Tibial nerve (tissue), 4 donors: ENCODE measurements around the gene STK10. TPM values are rescaled to one million over a fixed set of nuclear protein-coding genes. Genes with fewer than 3 reads are reported as not detected.
"Not testable (repeated sequence)": the region's sequence is repeated elsewhere in the genome, so short reads cannot be mapped to it uniquely, and the experiment has no call there.

Experiments
- DNase-seq, 2 donors: peaks; one replicate each; pipeline ENCODE4 v3.0.0-alpha.2; 2019; ENCODE audit warnings: low spot score in 2 of 2
- H3K27ac ChIP-seq, 4 donors: fragments of 200-600 bp; sonication (generic) in 3 of 4; one replicate each; pipeline ENCODE4 v1.5.1; 2017 to 2019; ENCODE audit warnings: mild to moderate bottlenecking in 1 of 4
- H3K27me3 ChIP-seq, 2 donors: fragments of 200-600 bp; sonication (generic) in 1 of 2; one replicate each; pipeline versions ENCODE4 v1.5.1 to v1.6.0; 2017 to 2019
- H3K36me3 ChIP-seq, 3 donors: fragments of 200-600 bp; sonication (generic); one replicate each; pipeline ENCODE4 v1.5.1; 2018 to 2019
- H3K4me1 ChIP-seq, 4 donors: fragments of 200-600 bp; sonication (generic) in 3 of 4; one replicate each; pipeline ENCODE4 v1.5.1; 2017 to 2019
- H3K4me3 ChIP-seq, 4 donors: fragments of 200-600 bp; sonication (generic) in 3 of 4; one replicate each; pipeline ENCODE4 v1.5.1; 2017 to 2019; ENCODE audit warnings: mild to moderate bottlenecking in 1 of 4, moderate library complexity in 1 of 4
- H3K9me3 ChIP-seq, 4 donors: fragments of 200-600 bp; sonication (generic) in 3 of 4; one replicate each; pipeline ENCODE4 v1.5.1; 2017 to 2019
- EP300 ChIP-seq, 2 donors: sonication (generic); formaldehyde crosslinking; IDR thresholded peaks; one replicate each; pipeline ENCODE4 v1.6.1; 2017; ENCODE audit warnings: antibody characterized with exemption in 2 of 2, mild to moderate bottlenecking in 1 of 2
- POLR2A ChIP-seq, 2 donors: fragments of 450-650 bp; IDR thresholded peaks; one replicate each; pipeline ENCODE4 v1.6.1; 2017; ENCODE audit warnings: antibody characterized with exemption in 2 of 2, mild to moderate bottlenecking in 2 of 2, moderate library complexity in 2 of 2
- WGBS, 2 donors: methylation state at CpG; one replicate each; pipeline ENCODE4 v1.1.5; 2018; 5-methylcytosine and 5-hydroxymethylcytosine counted together
- total RNA-seq, 4 donors: library from RNA; depleted of rRNA; stranded (reverse); fragments of >200 nt; gene quantifications; one replicate each; pipeline ENCODE4 v1.1.0, GENCODE V29; 2016
- TF ChIP-seq, protein P1 (sequence below), 5 experiments: fragments of 200-600 bp in 3 of 5; fragments of 450-650 bp in 2 of 5; sonication (generic) in 3 of 5; IDR thresholded peaks; one replicate each; pipeline ENCODE4 v1.5.1; 2016 to 2019; ENCODE audit warnings: antibody characterized with exemption in 5 of 5, mild to moderate bottlenecking in 3 of 5, moderate library complexity in 2 of 5

The STK10 gene
- total RNA-seq, 4 donors from 2014 or later: 35.4 to 75.6 (median 48.0) TPM

DNA sequence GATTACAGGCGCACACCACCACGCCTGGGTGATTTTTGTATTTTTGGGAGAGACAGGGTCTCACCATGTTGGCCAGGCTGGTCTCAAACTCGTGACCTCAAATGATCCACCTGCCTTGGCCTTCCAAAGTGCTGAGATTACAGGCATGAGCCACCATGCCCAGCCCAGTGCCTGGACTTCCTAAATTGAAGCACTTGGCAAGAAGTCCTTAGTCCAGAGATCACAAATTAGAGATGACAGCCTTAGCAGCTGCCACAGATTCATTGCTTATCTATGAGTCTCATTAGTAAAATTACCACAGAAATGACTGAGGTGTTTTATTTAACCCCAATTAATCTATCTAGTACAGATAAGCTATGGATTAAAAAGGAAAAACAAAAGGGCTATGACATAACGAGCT, 25.1 kb upstream of the STK10 start:
- 94 to 96% methylated on average over 4 of the region's 4 CpGs for WGBS, 2 donors

DNA sequence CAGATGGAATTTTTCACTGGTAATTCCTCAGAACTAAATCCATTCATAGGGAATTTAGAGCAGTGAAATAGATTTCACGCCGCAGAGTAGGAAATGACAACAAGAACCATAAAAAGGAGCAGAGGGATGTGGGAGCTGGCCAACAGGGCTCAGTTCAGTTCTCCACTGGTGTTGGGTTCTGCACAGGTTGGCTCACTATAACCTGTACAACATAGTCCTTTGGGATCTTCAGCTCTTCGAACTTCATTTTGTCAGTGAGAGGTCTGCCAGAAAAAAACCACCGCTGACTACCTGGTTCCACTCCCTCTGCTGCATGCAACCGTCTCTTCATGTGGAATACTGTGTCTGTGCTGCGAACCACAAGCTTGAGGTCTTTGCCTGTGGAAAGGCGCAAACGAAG, 23.7 kb upstream of the STK10 start:
- no peaks in the 10 kb centered on the region for H3K9me3 ChIP-seq
- H3K4me3 ChIP-seq: no peak overlapping the region
- 92 to 93% methylated on average over 8 of the region's 8 CpGs for WGBS, 2 donors
- TF ChIP-seq POLR2A (IDR thresholded peaks at IDR 0.05) (no peak), EP300 (IDR thresholded peaks at IDR 0.05) (no peak)
- TF ChIP-seq, protein P1, sequence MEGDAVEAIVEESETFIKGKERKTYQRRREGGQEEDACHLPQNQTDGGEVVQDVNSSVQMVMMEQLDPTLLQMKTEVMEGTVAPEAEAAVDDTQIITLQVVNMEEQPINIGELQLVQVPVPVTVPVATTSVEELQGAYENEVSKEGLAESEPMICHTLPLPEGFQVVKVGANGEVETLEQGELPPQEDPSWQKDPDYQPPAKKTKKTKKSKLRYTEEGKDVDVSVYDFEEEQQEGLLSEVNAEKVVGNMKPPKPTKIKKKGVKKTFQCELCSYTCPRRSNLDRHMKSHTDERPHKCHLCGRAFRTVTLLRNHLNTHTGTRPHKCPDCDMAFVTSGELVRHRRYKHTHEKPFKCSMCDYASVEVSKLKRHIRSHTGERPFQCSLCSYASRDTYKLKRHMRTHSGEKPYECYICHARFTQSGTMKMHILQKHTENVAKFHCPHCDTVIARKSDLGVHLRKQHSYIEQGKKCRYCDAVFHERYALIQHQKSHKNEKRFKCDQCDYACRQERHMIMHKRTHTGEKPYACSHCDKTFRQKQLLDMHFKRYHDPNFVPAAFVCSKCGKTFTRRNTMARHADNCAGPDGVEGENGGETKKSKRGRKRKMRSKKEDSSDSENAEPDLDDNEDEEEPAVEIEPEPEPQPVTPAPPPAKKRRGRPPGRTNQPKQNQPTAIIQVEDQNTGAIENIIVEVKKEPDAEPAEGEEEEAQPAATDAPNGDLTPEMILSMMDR (IDR thresholded peaks at IDR 0.05): no peak
- H3K27ac ChIP-seq: no peak overlapping the region
- no peak for DNase-seq
- peaks cover 0 to 45% (median 5%) of the 10 kb centered on the region in 3 donors for H3K36me3 ChIP-seq
- H3K4me1 ChIP-seq: no peaks in the 10 kb centered on the region
- no peaks in the 10 kb centered on the region for H3K27me3 ChIP-seq

More for the DNA sequence above, 25.1 kb upstream of the STK10 start:
- no peak for TF ChIP-seq EP300 (IDR thresholded peaks at IDR 0.05)
- TF ChIP-seq, protein P1 (IDR thresholded peaks at IDR 0.05): no peak
- no peak for TF ChIP-seq POLR2A (IDR thresholded peaks at IDR 0.05)
- no peaks in the 10 kb centered on the region for H3K9me3 ChIP-seq
- H3K4me3 ChIP-seq: no peak overlapping the region
- H3K27ac ChIP-seq: no peak overlapping the region
- H3K27me3 ChIP-seq: no peaks in the 10 kb centered on the region
- H3K36me3 ChIP-seq: peaks cover 0 to 44% (median 5%) of the 10 kb centered on the region in 3 donors
- DNase-seq: no peak
- H3K4me1 ChIP-seq: no peaks in the 10 kb centered on the region

DNA sequence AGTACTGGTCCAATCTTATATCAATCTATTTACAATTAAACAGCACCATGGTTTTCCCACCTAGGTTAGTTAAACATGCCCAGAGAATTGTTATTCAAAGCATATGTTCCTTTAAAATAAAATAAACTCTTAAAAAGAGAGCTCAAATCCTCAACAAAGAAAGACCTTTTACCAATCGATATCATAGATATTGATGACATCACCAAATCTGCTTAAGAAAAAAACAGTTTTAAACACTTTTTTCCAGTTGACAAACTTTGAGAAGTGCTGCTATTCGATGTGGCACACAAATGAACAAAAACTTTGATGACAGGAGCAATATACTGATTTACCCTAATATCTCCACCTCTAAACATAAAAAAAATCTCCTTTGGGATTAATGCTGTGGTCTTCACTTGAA, 21.7 kb upstream of the STK10 start:
- 93 to 94% methylated on average over 2 of the region's 2 CpGs for WGBS, 2 donors

DNA sequence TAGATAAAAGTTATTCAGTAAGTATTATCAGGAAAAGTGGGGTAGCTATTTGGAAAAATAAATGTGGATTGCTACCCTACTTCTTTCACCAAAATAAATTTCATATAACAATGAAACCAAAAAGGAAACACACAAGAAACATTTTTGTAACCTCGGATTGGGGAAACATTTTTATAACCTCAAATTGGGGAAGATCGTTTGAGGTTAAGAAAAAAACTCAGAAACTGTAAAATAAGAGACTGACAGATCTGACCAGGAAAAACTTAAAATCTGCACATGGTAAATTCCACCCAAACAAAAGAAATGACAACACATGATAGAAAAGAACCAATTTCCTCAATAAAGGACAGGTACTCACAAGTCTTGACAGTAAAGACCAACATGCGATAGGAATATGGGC, 19.5 kb upstream of the STK10 start:
- TF ChIP-seq, protein P1 (IDR thresholded peaks at IDR 0.05): no peak
- no peak for TF ChIP-seq EP300 (IDR thresholded peaks at IDR 0.05)
- no peak for TF ChIP-seq POLR2A (IDR thresholded peaks at IDR 0.05)
- Histone ChIP-seq H3K4me1 (no peaks in the 10 kb centered on the region), H3K36me3 (peaks cover 0 to 33% (median 5%) of the 10 kb centered on the region in 3 donors), H3K9me3 (no peaks in the 10 kb centered on the region), H3K27me3 (no peaks in the 10 kb centered on the region), H3K27ac (no peak overlapping the region), H3K4me3 (no peak overlapping the region)
- no peak for DNase-seq
- WGBS, 2 donors: 32 to 43% methylated on average over 3 of the region's 3 CpGs

More for the DNA sequence above, 21.7 kb upstream of the STK10 start:
- H3K9me3 ChIP-seq: no peaks in the 10 kb centered on the region
- H3K36me3 ChIP-seq: peaks cover 0 to 39% (median 5%) of the 10 kb centered on the region in 3 donors
- H3K4me1 ChIP-seq: no peaks in the 10 kb centered on the region
- H3K4me3 ChIP-seq: no peak overlapping the region
- H3K27ac ChIP-seq: no peak overlapping the region
- TF ChIP-seq POLR2A (IDR thresholded peaks at IDR 0.05): no peak
- no peaks in the 10 kb centered on the region for H3K27me3 ChIP-seq
- no peak for DNase-seq

DNA sequence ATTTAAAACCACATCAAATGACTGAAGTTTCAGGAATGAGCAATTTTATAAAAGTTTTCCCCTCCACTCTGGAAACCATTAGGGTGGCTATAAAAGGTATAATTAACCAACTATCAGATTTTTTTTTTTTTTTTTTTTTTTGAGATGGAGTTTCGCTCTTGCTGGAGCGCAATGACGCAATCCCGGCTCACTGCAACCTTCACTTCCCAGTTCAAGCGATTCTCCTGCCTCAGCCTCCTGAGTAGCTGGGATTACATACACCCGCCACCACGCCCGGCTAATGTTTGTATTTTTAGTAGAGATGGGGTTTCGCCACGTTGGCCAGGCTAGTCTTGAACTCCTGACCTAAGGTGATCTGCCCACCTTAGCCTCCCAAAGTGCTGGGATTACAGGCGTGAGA, 18.0 kb upstream of the STK10 start:
- not testable (repeated sequence) for H3K27ac ChIP-seq, DNase-seq, H3K27me3 ChIP-seq, H3K4me3 ChIP-seq, H3K4me1 ChIP-seq, H3K9me3 ChIP-seq
- WGBS, 2 donors: 84 to 91% methylated on average over 11 of the region's 11 CpGs
- H3K36me3 ChIP-seq: peaks cover 0 to 21% (median 0%) of the 10 kb centered on the region in 3 donors

DNA sequence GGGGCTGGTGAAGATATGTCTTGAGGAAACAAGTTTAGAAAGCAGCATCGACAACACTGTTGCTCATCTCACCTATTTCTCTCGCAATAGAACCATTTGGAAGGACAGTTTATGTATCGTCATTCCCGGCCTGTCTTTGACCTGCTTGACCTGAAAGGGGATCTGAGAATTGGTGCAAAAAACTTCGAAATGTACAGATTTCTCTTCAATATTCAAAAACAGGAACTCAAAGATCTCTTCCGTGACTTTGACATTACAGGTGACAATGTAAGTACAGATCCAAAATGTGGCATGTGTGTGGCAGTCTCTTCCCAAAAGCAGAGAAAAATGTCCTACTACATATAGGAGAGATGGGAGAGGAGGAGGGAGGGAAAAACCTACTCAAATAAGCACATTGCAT, 12.5 kb upstream of the STK10 start:
- DNase-seq: no peak
- WGBS, 2 donors: 86 to 87% methylated on average over 6 of the region's 6 CpGs

More for the DNA sequence above, 12.5 kb upstream of the STK10 start:
- H3K4me1 ChIP-seq: no peaks in the 10 kb centered on the region
- no peaks in the 10 kb centered on the region for H3K36me3 ChIP-seq
- TF ChIP-seq EP300 (IDR thresholded peaks at IDR 0.05) (no peak), POLR2A (IDR thresholded peaks at IDR 0.05) (no peak)
- TF ChIP-seq, protein P1 (IDR thresholded peaks at IDR 0.05): no peak
- no peak overlapping the region for H3K4me3 ChIP-seq
- no peaks in the 10 kb centered on the region for H3K27me3 ChIP-seq
- no peaks in the 10 kb centered on the region for H3K9me3 ChIP-seq
- H3K27ac ChIP-seq: no peak overlapping the region
